Measurements from ENCODE around the gene LSM10.

The LSM10 gene

DNA sequence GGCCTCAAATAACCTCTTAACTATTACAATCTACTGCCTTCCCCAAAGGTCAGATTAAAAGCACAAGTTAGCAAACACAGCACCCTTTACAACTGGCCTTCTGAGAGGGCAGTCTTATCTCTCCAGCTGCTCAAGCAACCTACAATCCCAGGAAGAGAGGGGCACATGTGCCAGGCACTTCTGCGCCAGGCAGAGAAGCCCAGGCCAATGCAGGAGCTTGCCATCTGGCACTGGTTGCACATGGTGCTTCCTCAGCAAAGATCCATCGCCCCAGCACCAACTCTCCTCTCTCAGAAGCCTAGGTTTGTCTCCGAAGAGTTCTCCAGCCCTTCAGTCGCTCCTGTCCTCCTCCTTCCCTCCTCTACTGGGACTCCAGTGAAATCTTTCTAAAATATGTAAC, 14.5 kb downstream of the LSM10 start:
- no peaks in the 10 kb centered on the region for H3K27me3 ChIP-seq
- peak overlapping the region; percentile 90 to 95 for H3K27ac ChIP-seq
- TF ChIP-seq, protein P1, sequence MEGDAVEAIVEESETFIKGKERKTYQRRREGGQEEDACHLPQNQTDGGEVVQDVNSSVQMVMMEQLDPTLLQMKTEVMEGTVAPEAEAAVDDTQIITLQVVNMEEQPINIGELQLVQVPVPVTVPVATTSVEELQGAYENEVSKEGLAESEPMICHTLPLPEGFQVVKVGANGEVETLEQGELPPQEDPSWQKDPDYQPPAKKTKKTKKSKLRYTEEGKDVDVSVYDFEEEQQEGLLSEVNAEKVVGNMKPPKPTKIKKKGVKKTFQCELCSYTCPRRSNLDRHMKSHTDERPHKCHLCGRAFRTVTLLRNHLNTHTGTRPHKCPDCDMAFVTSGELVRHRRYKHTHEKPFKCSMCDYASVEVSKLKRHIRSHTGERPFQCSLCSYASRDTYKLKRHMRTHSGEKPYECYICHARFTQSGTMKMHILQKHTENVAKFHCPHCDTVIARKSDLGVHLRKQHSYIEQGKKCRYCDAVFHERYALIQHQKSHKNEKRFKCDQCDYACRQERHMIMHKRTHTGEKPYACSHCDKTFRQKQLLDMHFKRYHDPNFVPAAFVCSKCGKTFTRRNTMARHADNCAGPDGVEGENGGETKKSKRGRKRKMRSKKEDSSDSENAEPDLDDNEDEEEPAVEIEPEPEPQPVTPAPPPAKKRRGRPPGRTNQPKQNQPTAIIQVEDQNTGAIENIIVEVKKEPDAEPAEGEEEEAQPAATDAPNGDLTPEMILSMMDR (IDR thresholded peaks at IDR 0.05) = no peak
- intact Hi-C loops (cut with DNase I; ENCODE audit: low total_unique reads) = no loop called here
- no peak overlapping the region for H3K4me3 ChIP-seq
- no peaks in the 10 kb centered on the region for H3K36me3 ChIP-seq
- H3K4me1 ChIP-seq = peaks cover 8 to 80% (median 63%) of the 10 kb centered on the region in 4 donors
- DNase-seq = no peak
- no peaks in the 10 kb centered on the region for H3K9me3 ChIP-seq

DNA sequence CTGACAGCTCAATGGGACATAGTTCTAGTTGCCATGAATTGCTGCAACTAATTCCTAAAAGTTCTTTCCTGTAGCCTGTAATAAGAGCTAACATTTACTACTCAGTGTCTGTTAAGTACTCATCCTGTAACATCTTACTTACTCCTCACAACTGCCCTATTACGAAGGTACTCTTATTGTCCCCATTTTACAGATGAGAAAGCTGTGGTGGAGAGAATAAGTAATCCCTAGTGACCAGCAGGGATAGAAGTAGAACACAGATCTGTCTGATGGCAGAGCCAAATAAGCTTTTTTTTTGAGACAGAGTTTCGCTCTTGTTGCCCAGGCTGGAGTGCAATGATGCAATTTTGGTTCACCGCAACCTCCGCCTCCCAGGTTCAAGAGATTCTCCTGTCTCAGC, 15.0 kb downstream of the LSM10 start:
- Histone ChIP-seq H3K27ac (peak overlapping the region; percentile 90 to 95), H3K9me3 (no peaks in the 10 kb centered on the region), H3K4me3 (no peak overlapping the region), H3K4me1 (peaks cover 8 to 80% (median 59%) of the 10 kb centered on the region in 4 donors), H3K27me3 (no peaks in the 10 kb centered on the region), H3K36me3 (no peaks in the 10 kb centered on the region)
- TF ChIP-seq, protein P1 (IDR thresholded peaks at IDR 0.05) = no peak
- intact Hi-C loops (cut with DNase I; ENCODE audit: low total_unique reads) = no loop called here
- no peak for DNase-seq

DNA sequence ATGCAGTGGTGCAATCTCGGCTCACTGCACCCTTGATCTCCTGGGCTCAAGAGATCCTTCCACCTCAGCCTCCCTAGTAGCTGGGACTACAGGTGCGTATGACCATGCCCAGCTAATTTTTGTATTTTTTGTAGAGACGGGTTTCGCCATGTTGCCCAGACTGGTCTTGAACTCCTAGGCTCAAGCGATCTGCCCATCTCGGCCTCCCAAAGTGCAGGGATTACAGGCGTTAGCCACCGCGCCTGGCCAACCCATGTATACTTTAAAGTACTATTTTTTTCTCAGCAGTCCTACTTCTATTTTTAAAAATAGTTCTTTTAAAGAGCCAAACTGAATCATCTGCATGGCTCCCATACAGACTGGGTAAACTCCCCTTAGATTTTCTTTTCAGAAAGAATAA, 15.5 kb downstream of the LSM10 start:
- TF ChIP-seq, protein P1 (IDR thresholded peaks at IDR 0.05) = no peak
- Histone ChIP-seq H3K4me3 (no peak overlapping the region), H3K9me3 (no peaks in the 10 kb centered on the region), H3K36me3 (no peaks in the 10 kb centered on the region), H3K27ac (peak overlapping the region; percentile 90 to 95), H3K4me1 (peaks cover 8 to 78% (median 56%) of the 10 kb centered on the region in 4 donors), H3K27me3 (no peaks in the 10 kb centered on the region)
- DNase-seq = no peak
- intact Hi-C loops (cut with DNase I; ENCODE audit: low total_unique reads) = no loop called here

DNA sequence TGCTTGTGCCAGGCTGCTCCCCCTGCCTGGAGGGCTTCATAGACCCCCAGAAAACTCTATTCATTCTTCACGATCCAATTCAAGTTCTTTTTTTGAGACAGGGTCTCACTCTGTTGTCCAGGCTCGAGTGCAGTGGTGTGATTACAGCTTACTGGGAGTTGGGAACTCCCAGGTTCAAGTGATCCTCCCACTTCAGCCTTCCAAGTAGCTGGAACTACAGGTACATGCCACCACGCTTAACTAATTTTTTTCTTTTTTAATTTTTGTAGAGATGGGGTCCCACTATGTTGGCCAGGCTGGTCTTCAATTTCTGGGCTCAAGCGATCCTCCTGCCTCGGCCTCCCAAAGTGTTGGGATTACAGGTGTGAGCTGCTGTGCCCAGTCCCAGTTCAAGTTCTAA, 16.3 kb downstream of the LSM10 start:
- no peaks in the 10 kb centered on the region for H3K36me3 ChIP-seq
- TF ChIP-seq, protein P1 (IDR thresholded peaks at IDR 0.05) = no peak
- H3K9me3 ChIP-seq = no peaks in the 10 kb centered on the region
- peak overlapping the region; percentile 90 to 95 for H3K27ac ChIP-seq
- no peak overlapping the region for H3K4me3 ChIP-seq
- H3K27me3 ChIP-seq = no peaks in the 10 kb centered on the region
- intact Hi-C loops (cut with DNase I; ENCODE audit: low total_unique reads) = no loop called here
- peaks cover 0 to 72% (median 50%) of the 10 kb centered on the region in 4 donors for H3K4me1 ChIP-seq
- no peak for DNase-seq

DNA sequence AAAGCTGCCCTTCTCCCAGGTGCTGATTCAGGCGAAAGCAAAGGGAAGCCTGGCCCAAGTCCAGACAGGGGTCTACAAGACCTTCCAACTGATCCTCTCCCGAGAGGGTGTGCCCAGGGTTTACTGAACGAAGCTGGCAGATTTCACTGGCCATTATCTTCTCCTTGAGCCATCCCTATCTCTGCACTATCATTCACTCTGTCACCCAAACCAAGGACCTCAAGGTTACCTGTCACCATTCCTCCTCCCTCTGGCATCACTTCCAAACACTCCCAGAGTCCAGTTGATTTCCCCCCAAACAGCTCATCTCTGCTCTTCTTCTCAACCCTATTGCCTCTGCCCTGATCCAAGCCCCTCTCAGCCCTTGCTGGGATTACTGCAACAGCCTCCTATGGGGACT, 16.9 kb downstream of the LSM10 start:
- H3K4me1 ChIP-seq = peaks cover 0 to 75% (median 51%) of the 10 kb centered on the region in 4 donors
- H3K4me3 ChIP-seq = no peak overlapping the region
- no peaks in the 10 kb centered on the region for H3K9me3 ChIP-seq
- TF ChIP-seq, protein P1 (IDR thresholded peaks at IDR 0.05) = no peak
- no peak for DNase-seq
- no peaks in the 10 kb centered on the region for H3K27me3 ChIP-seq
- no peaks in the 10 kb centered on the region for H3K36me3 ChIP-seq
- peak overlapping the region; percentile 90 to 95 for H3K27ac ChIP-seq
- intact Hi-C loops (cut with DNase I; ENCODE audit: low total_unique reads) = no loop called here

DNA sequence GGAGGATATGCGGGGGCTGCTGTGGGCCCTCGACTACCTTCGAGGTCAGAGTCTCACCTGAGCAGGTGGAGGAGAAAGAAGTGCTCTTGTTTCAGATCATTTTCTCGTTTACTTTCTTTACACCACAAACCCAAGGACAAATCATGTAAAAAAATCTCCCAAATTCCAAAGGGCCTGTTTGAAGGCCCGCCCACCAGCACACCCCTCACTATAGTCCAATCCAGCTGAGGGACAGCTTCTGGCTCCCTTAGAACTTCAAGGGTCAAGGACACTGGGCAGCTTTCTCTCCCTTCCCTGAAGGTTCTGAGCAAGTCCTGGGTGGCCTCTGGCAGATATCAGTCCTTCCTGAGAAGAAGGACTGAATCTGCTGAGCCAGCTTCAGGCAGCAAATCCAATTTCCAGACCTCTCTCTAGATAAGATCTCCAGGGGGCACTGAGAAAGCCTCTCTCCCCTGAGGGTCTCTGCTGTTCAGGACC, 17.5 kb downstream of the LSM10 start:
- Histone ChIP-seq H3K36me3 (no peaks in the 10 kb centered on the region), H3K9me3 (no peaks in the 10 kb centered on the region), H3K4me3 (no peak overlapping the region), H3K4me1 (peaks cover 0 to 81% (median 56%) of the 10 kb centered on the region in 4 donors), H3K27me3 (no peaks in the 10 kb centered on the region), H3K27ac (peak overlapping the region; percentile 90 to 95)
- TF ChIP-seq, protein P1 (IDR thresholded peaks at IDR 0.05) = no peak
- intact Hi-C loops (cut with DNase I; ENCODE audit: low total_unique reads) = no loop called here
- peak; percentile 38 to 72 for DNase-seq
